Right lobe of liver (tissue), 6 donors: ENCODE data around the gene TTI1. TPM values are rescaled to one million over a fixed set of nuclear protein-coding genes. Genes with fewer than 3 reads are reported as not detected.
A peak's percentile ranks its signal among the peaks of the same experiment; 100 is the strongest.

Source experiments
- ATAC-seq, 4 donors: fragments of 200-7000 bp; cut with Tn5 transposase; one replicate each; pipeline ENCODE4 v1.9.1; 2020; ENCODE audit warnings: mild to moderate bottlenecking in 4 of 4, moderate library complexity in 4 of 4
- DNase-seq, 3 donors: peaks; one replicate each; pipeline ENCODE4 v3.0.0-alpha.2; 2020
- H3K27ac ChIP-seq, 3 donors: fragments of 200-600 bp; one replicate each; pipeline ENCODE4 v1.8.0; 2022
- H3K27me3 ChIP-seq, 2 donors: fragments of 200-600 bp; one replicate each; pipeline ENCODE4 v1.8.0; 2022
- H3K36me3 ChIP-seq, 4 donors: fragments of 200-600 bp; sonication (generic) in 1 of 4; one replicate each; pipeline versions ENCODE4 v1.5.1 to v1.8.0; 2017 to 2022; ENCODE audit warnings: control low read depth in 1 of 4
- H3K4me1 ChIP-seq, 4 donors: fragments of 200-600 bp; sonication (generic) in 1 of 4; one replicate each; pipeline versions ENCODE4 v1.5.1 to v1.8.0; 2017 to 2022; ENCODE audit warnings: control low read depth in 1 of 4
- H3K4me3 ChIP-seq, 3 donors: fragments of 200-600 bp; one replicate each; pipeline ENCODE4 v1.8.0; 2022
- H3K9me3 ChIP-seq, 4 donors: fragments of 200-600 bp; sonication (generic) in 1 of 4; one replicate each; pipeline versions ENCODE4 v1.5.1 to v1.8.0; 2017 to 2022; ENCODE audit warnings: control low read depth in 1 of 4
- CTCF ChIP-seq, 4 donors: fragments of 200-600 bp in 3 of 4; fragments of 450-650 bp in 1 of 4; IDR thresholded peaks; one replicate each; pipeline versions ENCODE4 v1.5.1 to v1.8.0; 2016 to 2022; ENCODE audit warnings: antibody characterized with exemption in 4 of 4, mild to moderate bottlenecking in 2 of 4
- POLR2A ChIP-seq: fragments of 450-650 bp; IDR thresholded peaks from one replicate; pipeline ENCODE4 v1.6.1; 2017; ENCODE audit warnings: antibody characterized with exemption, mild to moderate bottlenecking
- WGBS: methylation state at CpG from one replicate; pipeline ENCODE4 v1.1.6; 2018; ENCODE audit warnings: low coverage, low lambda C conversion rate; ENCODE audit not compliant: insufficient coverage; ENCODE audit errors: missing lambda C conversion rate; 5-methylcytosine and 5-hydroxymethylcytosine counted together
- intact Hi-C, 2 donors: fragments of 100-400 bp; cut with DNase I; formaldehyde crosslinking; loops; one replicate each; pipeline versions ENCODE4 v1.11.2 to v1.14.1; 2022
- long read RNA-seq: library from polyadenylated mRNA; unstranded; transcript quantifications from one replicate; pipeline ENCODE4 v2.0.0, GENCODE V29; 2019
- total RNA-seq, 6 experiments: library from RNA; depleted of rRNA in 2 of 6; stranded (reverse); fragments of >200 nt in 2 of 6; fragmentation: NEBNext Ultra II Directional in 3 of 6; extraction: Animal tissue kit (Norgen Biotek cat#: 25700) in 3 of 6; gene quantifications; one replicate each; pipeline versions ENCODE4 v1.1.0 to v1.2.4, GENCODE V29; 2016 to 2023
- donor health status: DM: no; HTN: yes; CAD: no.
- donor health status: DM: no; HTN: no; CAD: no.
- donor health status: DM: no; HTN: no; CAD: no.
- donor health status: DM: no; HTN: yes; CAD: no.
- donor health status: DM: no; HTN: yes; CAD: no.

Gene TTI1
- 10 to 100 TPM in 4 of 6 experiments, 1 to 10 TPM in 2; 8.6 to 14.3 (median 11.3) TPM for total RNA-seq
- long read RNA-seq, result 0 reads

- intact Hi-C loops, result no loop called here
- peak within 1 kb of the TSS; percentile 62 to 96 (median 91) for H3K4me3 ChIP-seq
- ATAC-seq (peak; percentile 91 to 95 (median 93)), DNase-seq (peak; percentile 91 to 93 (median 92))
- H3K27me3 ChIP-seq, result no peaks in the 10 kb centered on the region
- TF ChIP-seq CTCF (IDR thresholded peaks at IDR 0.05) (no peak), POLR2A (peak; percentile 63)
- no peaks in the 10 kb centered on the region for H3K36me3 ChIP-seq
- peaks cover 0 to 43% (median 6%) of the 10 kb centered on the region in 4 donors for H3K4me1 ChIP-seq
- WGBS, result under 1% methylated on average over 25 of the region's 69 CpGs
- H3K27ac ChIP-seq, result peak within 1 kb of the TSS; percentile 89 to 98 (median 94)
- no peaks in the 10 kb centered on the region for H3K9me3 ChIP-seq
Measured at GRCh38 chr20:38033330-38034107, at the start of gene TTI1, which contains the start of gene RPRD1B. Gene TTI1 (minus strand): TSS chr20:38033456. CDS start chr20:38013816, 19,640 bp downstream. Gene RPRD1B (plus strand): TSS chr20:38033746. CDS start chr20:38033948, 202 bp downstream.

- peaks cover under 1 to 28% (median 6%) of the 10 kb centered on the region in 4 donors for H3K36me3 ChIP-seq
- H3K9me3 ChIP-seq, result no peaks in the 10 kb centered on the region
- H3K27ac ChIP-seq, result no peak overlapping the region
- no peak overlapping the region for H3K4me3 ChIP-seq
- DNase-seq (no peak), ATAC-seq (peak in 2 of 4 donors; percentile 27 to 39)
- H3K4me1 ChIP-seq, result peaks cover 0 to 8% (median 3%) of the 10 kb centered on the region in 4 donors
- intact Hi-C loops, result no loop called here
- TF ChIP-seq CTCF (IDR thresholded peaks at IDR 0.05), result no peak
- no peak for TF ChIP-seq POLR2A
- H3K27me3 ChIP-seq, result no peaks in the 10 kb centered on the region
Measured at GRCh38 chr20:38082894-38083293, 49.6 kb upstream of the TTI1 start.

- Histone ChIP-seq H3K36me3 (peaks cover 0 to 23% (median 3%) of the 10 kb centered on the region in 4 donors), H3K9me3 (no peaks in the 10 kb centered on the region), H3K4me3 (no peak overlapping the region), H3K4me1 (peaks cover 0 to 8% (median 3%) of the 10 kb centered on the region in 4 donors), H3K27ac (no peak overlapping the region), H3K27me3 (no peaks in the 10 kb centered on the region)
- no peak for TF ChIP-seq POLR2A
- WGBS, result 66% methylated on average over 3 of the region's 3 CpGs
- ATAC-seq (no peak), DNase-seq (no peak)
- intact Hi-C loops, result no loop called here
Measured at GRCh38 chr20:38081575-38081974, 48.3 kb upstream of the TTI1 start.

GRCh38 chr20:38079353-38079752 is 46.1 kb upstream of the TTI1 start:
- Histone ChIP-seq H3K4me1 (peaks cover 0 to 23% (median 9%) of the 10 kb centered on the region in 4 donors), H3K36me3 (peaks cover 0 to 7% (median 3%) of the 10 kb centered on the region in 4 donors), H3K4me3 (no peak overlapping the region), H3K9me3 (no peaks in the 10 kb centered on the region), H3K27ac (no peak overlapping the region), H3K27me3 (no peaks in the 10 kb centered on the region)
- intact Hi-C loops, result no loop called here
- no peak for TF ChIP-seq POLR2A
- no peak for TF ChIP-seq CTCF (IDR thresholded peaks at IDR 0.05)
- no peak for ATAC-seq
- DNase-seq, result no peak
- WGBS, result 97% methylated on average over 3 of the region's 3 CpGs

GRCh38 chr20:38078084-38078483 is 44.8 kb upstream of the TTI1 start:
- H3K36me3 ChIP-seq, result peaks cover 0 to 7% (median 3%) of the 10 kb centered on the region in 4 donors
- no peak overlapping the region for H3K4me3 ChIP-seq
- ATAC-seq (no peak), DNase-seq (no peak)
- peaks cover 0 to 30% (median 9%) of the 10 kb centered on the region in 4 donors for H3K4me1 ChIP-seq
- no peak overlapping the region for H3K27ac ChIP-seq
- 93% methylated on average over 2 of the region's 2 CpGs for WGBS
- no peaks in the 10 kb centered on the region for H3K27me3 ChIP-seq
- no peak for TF ChIP-seq CTCF (IDR thresholded peaks at IDR 0.05)
- TF ChIP-seq POLR2A, result no peak
- no peaks in the 10 kb centered on the region for H3K9me3 ChIP-seq
- intact Hi-C loops, result no loop called here
